GM12891 (cell line): ENCODE results near the gene SPDYE11. TPM values are rescaled to one million over a fixed set of nuclear protein-coding genes. Genes with fewer than 3 reads are reported as not detected.
A peak's percentile ranks its signal among the peaks of the same experiment; 100 is the strongest.
"Not testable (repeated sequence)": the region's sequence is repeated elsewhere in the genome, so short reads cannot be mapped to it uniquely, and the experiment has no call there.

Experiments
- DNase-seq: peaks from one replicate; pipeline ENCODE4 v3.0.0; 2011; ENCODE audit warnings: low spot score; ENCODE audit not compliant: insufficient read length
- FAIRE-seq: peaks from 2 replicates; lab custom pipeline; 2011; peaks lifted over from hg19 to GRCh38; lab: Jason Lieb, UNC
- POLR2A ChIP-seq: IDR thresholded peaks from 2 replicates; pipeline ENCODE4 v1.6.1; 2011; ENCODE audit warnings: low read depth, low read length, control low read depth
- POLR2AphosphoS5 ChIP-seq: IDR thresholded peaks from 2 replicates; pipeline ENCODE4 v1.6.1; 2011; ENCODE audit warnings: low read depth, low read length, control low read depth
- POU2F2 ChIP-seq: IDR thresholded peaks from 2 replicates; pipeline ENCODE4 v1.6.1; 2011; ENCODE audit warnings: low read depth, mild to moderate bottlenecking, control low read depth, low read length, moderate library complexity
- TAF1 ChIP-seq: IDR thresholded peaks from 2 replicates; pipeline ENCODE4 v1.6.1; 2011; ENCODE audit warnings: low read depth, low read length, control low read depth
- polyA plus RNA-seq: library from polyadenylated mRNA; unstranded; fragments of >200 nt; gene quantifications from one replicate; pipeline ENCODE4 v1.2.1, GENCODE V29; 2012; ENCODE audit warnings: low read depth, missing spikeins, inconsistent platforms; ENCODE audit not compliant: missing spikeins

The SPDYE11 gene, protein sequence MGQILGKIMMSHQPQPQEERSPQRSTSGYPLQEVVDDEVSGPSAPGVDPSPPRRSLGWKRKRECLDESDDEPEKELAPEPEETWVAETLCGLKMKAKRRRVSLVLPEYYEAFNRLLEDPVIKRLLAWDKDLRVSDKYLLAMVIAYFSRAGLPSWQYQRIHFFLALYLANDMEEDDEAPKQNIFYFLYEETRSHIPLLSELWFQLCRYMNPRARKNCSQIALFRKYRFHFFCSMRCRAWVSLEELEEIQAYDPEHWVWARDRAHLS
- 0.12 TPM for polyA plus RNA-seq

DNA sequence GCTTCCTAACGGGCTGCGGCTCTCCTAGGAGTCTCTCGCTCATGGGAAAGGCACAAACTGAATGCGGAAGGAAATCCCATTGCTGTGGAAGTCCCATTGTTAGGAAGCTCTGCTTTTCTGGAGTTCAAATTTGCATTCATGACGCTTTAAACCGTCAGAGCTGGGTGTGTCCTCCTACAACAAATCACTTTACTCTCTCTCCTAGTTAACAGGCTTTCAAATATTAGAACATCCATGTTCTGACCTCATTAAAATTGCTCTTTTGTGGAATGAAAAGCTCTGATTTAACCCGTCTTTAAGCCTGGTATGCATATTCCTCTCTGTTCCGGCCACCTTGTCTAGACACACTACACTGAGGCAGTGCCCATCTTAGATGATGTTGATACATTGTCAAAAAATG, at the start of gene SPDYE11:
TSS of gene SPDYE11 (minus strand) at position 101 of the 400 bp plus-strand sequence. CDS start 1,800 bp downstream, outside the sequence.
- not testable (repeated sequence) for DNase-seq, FAIRE-seq

DNA sequence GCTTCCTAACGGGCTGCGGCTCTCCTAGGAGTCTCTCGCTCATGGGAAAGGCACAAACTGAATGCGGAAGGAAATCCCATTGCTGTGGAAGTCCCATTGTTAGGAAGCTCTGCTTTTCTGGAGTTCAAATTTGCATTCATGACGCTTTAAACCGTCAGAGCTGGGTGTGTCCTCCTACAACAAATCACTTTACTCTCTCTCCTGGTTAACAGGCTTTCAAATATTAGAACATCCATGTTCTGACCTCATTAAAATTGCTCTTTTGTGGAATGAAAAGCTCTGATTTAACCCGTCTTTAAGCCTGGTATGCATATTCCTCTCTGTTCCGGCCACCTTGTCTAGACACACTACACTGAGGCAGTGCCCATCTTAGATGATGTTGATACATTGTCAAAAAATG, 28.2 kb upstream of the SPDYE11 start, which contains the start of gene SPDYE9:
TSS of gene SPDYE9 (minus strand) at position 101 of the 400 bp plus-strand sequence. CDS start 1,800 bp downstream, outside the sequence.
- not testable (repeated sequence) for FAIRE-seq, DNase-seq

DNA sequence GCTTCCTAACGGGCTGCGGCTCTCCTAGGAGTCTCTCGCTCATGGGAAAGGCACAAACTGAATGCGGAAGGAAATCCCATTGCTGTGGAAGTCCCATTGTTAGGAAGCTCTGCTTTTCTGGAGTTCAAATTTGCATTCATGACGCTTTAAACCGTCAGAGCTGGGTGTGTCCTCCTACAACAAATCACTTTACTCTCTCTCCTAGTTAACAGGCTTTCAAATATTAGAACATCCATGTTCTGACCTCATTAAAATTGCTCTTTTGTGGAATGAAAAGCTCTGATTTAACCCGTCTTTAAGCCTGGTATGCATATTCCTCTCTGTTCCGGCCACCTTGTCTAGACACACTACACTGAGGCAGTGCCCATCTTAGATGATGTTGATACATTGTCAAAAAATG, 28.0 kb downstream of the SPDYE11 start, which contains the start of gene SPDYE8:
TSS of gene SPDYE8 (minus strand) at position 101 of the 400 bp plus-strand sequence. CDS start 1,800 bp downstream, outside the sequence.
- not testable (repeated sequence) for FAIRE-seq, DNase-seq

DNA sequence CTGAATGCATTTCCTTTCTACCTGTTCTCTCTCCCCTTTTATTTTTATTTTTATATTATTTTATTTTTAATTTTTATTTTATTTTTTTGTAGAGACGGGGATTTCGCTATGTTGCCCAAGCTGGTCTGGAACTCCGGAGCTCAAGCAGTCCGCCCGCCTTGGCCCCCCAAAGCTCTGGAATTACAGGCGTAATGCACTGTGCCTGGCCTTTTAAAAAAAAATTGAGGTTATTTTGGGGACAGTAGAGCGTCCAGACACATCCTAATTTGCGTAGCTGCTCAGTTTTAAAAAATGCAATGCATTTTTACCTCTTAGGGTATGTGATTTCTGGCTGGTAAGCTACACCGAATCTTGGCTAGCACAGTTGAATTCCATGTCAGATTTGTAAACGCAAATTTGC, 51.2 kb downstream of the SPDYE11 start:
- DNase-seq, FAIRE-seq: not testable (repeated sequence)

DNA sequence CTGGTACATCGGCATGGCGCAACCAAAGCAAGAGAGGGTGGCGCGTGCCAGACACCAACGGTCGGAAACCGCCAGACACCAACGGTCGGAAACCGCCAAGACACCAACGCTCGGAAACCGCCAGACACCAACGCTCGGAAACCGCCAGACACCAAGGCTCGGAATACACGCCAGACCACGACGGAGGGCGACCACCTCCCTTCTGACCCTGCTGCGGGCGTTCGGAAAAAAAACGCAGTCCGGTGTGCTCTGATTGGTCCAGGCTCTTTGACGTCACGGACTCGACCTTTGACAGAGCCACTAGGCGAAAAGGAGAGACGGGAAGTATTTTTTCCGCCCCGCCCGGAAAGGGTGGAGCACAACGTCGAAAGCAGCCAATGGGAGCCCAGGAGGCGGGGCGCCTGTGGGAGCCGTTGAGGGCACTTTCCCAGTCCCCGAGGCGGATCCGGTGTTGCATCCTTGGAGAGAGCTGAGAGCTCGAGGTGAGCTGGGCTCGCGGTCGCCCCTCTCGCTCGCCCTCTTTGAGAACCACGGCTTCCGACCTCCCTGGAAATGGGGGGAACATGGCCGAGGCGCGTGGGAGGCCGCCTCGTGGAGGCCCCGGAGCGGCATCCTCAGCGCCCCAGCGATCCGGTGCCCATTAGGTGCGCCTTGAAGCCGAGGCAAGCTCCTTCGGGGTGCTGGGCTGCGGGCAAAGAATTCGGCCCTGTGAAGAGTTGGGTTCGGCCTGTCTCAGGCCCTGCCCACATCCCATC, 51.8 kb downstream of the SPDYE11 start:
- DNase-seq, FAIRE-seq: not testable (repeated sequence)
- TF ChIP-seq POLR2A (peak; percentile 91), POU2F2 (0 out of 2 replicates have a peak, but pooled peaks have one; percentile 16), POLR2AphosphoS5 (peak; percentile 94), TAF1 (peak; percentile 87)

DNA sequence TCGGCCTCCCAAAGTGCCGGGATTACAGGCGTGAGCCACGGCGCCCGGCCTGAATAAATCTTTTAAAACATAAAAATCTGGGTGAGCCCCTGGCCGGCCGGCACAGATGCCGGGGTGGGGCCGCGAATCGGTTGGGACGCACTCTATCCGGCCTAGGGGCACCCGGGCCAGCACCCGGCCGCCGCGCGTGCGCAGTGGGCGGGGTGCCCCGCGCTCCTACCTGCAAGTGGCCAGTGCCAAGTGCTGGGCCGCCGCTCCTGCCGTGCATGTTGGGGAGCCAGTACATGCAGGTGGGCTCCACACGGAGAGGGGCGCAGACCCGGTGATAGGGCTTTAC, 52.4 kb downstream of the SPDYE11 start:
- not testable (repeated sequence) for DNase-seq, FAIRE-seq

DNA sequence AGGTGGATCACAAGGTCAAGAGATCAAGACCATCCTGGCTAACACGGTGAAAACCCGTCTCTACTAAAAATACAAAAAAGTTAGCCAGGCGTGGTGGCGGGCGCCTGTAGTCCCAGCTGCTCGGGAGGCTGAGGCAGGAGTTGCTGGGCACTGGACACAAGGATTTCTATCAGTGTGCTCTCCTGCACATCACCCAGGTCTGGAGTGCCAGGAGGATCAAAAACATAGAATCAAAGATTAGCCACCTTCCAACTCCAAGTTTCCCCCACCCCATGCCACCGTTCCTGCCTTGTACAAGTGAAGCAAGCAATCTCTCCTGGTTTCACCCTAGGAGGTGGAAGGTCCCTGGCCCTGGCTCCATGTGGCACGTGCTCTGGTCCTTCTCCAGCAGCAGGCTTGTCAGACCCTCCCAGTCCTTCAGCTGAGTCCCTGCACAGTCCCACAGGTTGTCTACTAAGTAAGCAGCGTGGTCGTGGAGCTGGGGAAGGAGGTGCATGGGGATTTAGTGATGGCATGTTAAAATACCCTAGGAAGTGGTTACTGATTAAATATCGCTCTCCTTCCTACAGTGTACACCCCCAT, 59.7 kb downstream of the SPDYE11 start:
- not testable (repeated sequence) for DNase-seq, FAIRE-seq
